Gastroesophageal sphincter (tissue), 4 donors: ENCODE data around the gene AP3S1. TPM values are rescaled to one million over a fixed set of nuclear protein-coding genes. Genes with fewer than 3 reads are reported as not detected.

Experiments
- ATAC-seq: fragments of 150-250 bp; one replicate; pipeline ENCODE4 v1.9.1; 2016; ENCODE audit warnings: mild to moderate bottlenecking, moderate library complexity
- H3K27ac ChIP-seq, 4 donors: fragments of 200-600 bp; sonication (generic) in 3 of 4; 1 replicate in 3 of 4; 2 replicates in 1 of 4; pipeline ENCODE4 v1.5.1; 2016 to 2019
- H3K27me3 ChIP-seq: fragments of 200-600 bp; sonication (generic); one replicate; pipeline ENCODE4 v1.5.1; 2019
- H3K36me3 ChIP-seq, 2 donors: fragments of 200-600 bp; sonication (generic); one replicate each; pipeline ENCODE4 v1.5.1; 2019; ENCODE audit warnings: control low read depth in 1 of 2
- H3K4me1 ChIP-seq, 3 donors: fragments of 200-600 bp; sonication (generic); 1 replicate in 2 of 3; 2 replicates in 1 of 3; pipeline ENCODE4 v1.5.1; 2016 to 2019; ENCODE audit warnings: control low read depth in 2 of 3
- H3K4me3 ChIP-seq, 2 donors: fragments of 200-600 bp; sonication (generic); one replicate each; pipeline ENCODE4 v1.5.1; 2019; ENCODE audit warnings: mild to moderate bottlenecking in 1 of 2, moderate library complexity in 1 of 2
- H3K9me3 ChIP-seq, 3 donors: fragments of 200-600 bp; sonication (generic); one replicate each; pipeline ENCODE4 v1.5.1; 2017 to 2019; ENCODE audit warnings: control low read depth in 2 of 3
- CTCF ChIP-seq, 4 experiments: fragments of 200-600 bp in 2 of 4; fragments of 450-650 bp in 2 of 4; sonication (generic) in 1 of 4; IDR thresholded peaks; one replicate each; pipeline ENCODE4 v1.5.1; 2017 to 2019; ENCODE audit warnings: antibody characterized with exemption in 4 of 4, mild to moderate bottlenecking in 2 of 4, moderate library complexity in 2 of 4
- EP300 ChIP-seq: sonication (generic); formaldehyde crosslinking; IDR thresholded peaks from one replicate; pipeline ENCODE4 v1.6.1; 2017; ENCODE audit warnings: antibody characterized with exemption, mild to moderate bottlenecking
- POLR2A ChIP-seq, 2 donors: fragments of 450-650 bp; IDR thresholded peaks; one replicate each; pipeline ENCODE4 v1.6.1; 2017; ENCODE audit warnings: antibody characterized with exemption in 2 of 2, mild to moderate bottlenecking in 2 of 2, moderate library complexity in 1 of 2
- POLR2AphosphoS5 ChIP-seq: sonication (generic); formaldehyde crosslinking; IDR thresholded peaks from one replicate; pipeline ENCODE4 v1.6.1; 2017; ENCODE audit warnings: antibody characterized with exemption
- WGBS, 2 donors: methylation state at CpG; one replicate each; pipeline ENCODE4 v1.1.5; 2018; ENCODE audit warnings: low coverage in 1 of 2; 5-methylcytosine and 5-hydroxymethylcytosine counted together
- total RNA-seq, 4 donors: library from RNA; depleted of rRNA; stranded (reverse); fragments of >200 nt; gene quantifications; one replicate each; pipeline ENCODE4 v1.1.0, GENCODE V29; 2016

Gene AP3S1
- total RNA-seq, 4 donors from 2014 or later, result 62.1 to 200 (median 99.5) TPM

DNA sequence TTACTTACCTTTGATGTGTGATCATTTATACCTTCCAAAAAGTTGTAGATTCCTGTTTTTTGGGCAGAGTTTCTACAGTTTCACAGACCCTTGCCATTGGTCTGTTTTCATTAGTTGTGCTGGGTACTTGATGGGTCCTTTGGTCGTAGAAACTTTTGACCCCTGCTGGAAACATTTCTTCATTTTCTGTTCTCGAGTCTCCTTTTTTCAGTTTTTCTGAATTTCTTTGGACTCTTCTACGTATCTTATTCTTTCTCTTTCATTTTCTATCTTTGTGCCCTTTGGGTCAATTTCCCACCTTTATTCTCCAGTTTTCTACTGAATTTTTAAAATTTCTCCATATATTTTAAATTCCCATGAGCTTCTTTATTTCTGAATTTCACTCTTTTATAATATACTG is 16.7 kb downstream of the AP3S1 start:
- ATAC-seq, result no peak
- Histone ChIP-seq H3K27me3 (no peaks in the 10 kb centered on the region), H3K4me1 (peaks cover 4 to 60% (median 13%) of the 10 kb centered on the region in 3 donors), H3K9me3 (peaks cover 0 to 2% (median 0%) of the 10 kb centered on the region in 3 donors), H3K27ac (no peak overlapping the region), H3K36me3 (no peaks in the 10 kb centered on the region), H3K4me3 (no peak overlapping the region)
- WGBS, 2 donors, result 63 to 93% methylated on average over 2 to 3 of the region's 3 CpGs
- TF ChIP-seq POLR2AphosphoS5 (no peak), POLR2A (IDR thresholded peaks at IDR 0.05) (no peak), EP300 (no peak), CTCF (IDR thresholded peaks at IDR 0.05) (no peak)

DNA sequence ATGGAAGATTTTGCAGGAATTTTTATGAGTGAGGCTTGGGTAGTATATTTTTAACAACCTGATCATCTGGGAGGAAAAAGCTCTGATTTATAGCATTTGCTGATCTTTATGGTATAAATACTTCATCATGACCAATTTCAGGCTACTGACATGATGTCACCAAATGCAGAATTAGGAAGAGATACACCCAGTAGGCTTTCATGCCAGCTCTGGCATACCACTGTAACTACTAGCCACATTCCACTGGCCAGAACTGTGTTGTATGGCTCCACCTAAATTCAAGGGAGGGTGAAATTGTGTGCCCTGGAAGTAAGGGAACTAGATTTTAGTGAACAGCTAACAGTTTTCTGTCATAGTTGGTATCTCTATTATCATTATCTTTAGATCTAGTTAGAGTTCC is 17.6 kb downstream of the AP3S1 start:
- no peak for ATAC-seq
- Histone ChIP-seq H3K4me3 (no peak overlapping the region), H3K27ac (no peak overlapping the region), H3K27me3 (no peaks in the 10 kb centered on the region), H3K36me3 (no peaks in the 10 kb centered on the region), H3K4me1 (peaks cover 4 to 54% (median 13%) of the 10 kb centered on the region in 3 donors), H3K9me3 (peaks cover 0 to 10% (median 0%) of the 10 kb centered on the region in 3 donors)
- TF ChIP-seq EP300 (no peak), POLR2A (IDR thresholded peaks at IDR 0.05) (no peak), POLR2AphosphoS5 (no peak), CTCF (IDR thresholded peaks at IDR 0.05) (no peak)

- TF ChIP-seq CTCF (IDR thresholded peaks at IDR 0.05) (no peak), EP300 (no peak), POLR2AphosphoS5 (no peak), POLR2A (IDR thresholded peaks at IDR 0.05) (no peak)
- Histone ChIP-seq H3K4me3 (no peak overlapping the region), H3K4me1 (peaks cover 0 to 11% (median 0%) of the 10 kb centered on the region in 3 donors), H3K27ac (no peak overlapping the region), H3K27me3 (no peaks in the 10 kb centered on the region), H3K9me3 (no peaks in the 10 kb centered on the region), H3K36me3 (peaks cover 0 to 28% of the 10 kb centered on the region in 2 donors)
- 82 to 83% methylated on average over 3 of the region's 3 CpGs for WGBS, 2 donors
- no peak for ATAC-seq
These were observed 27.6 kb downstream of the AP3S1 start for GRCh38 chr5:115869256-115869795.

DNA sequence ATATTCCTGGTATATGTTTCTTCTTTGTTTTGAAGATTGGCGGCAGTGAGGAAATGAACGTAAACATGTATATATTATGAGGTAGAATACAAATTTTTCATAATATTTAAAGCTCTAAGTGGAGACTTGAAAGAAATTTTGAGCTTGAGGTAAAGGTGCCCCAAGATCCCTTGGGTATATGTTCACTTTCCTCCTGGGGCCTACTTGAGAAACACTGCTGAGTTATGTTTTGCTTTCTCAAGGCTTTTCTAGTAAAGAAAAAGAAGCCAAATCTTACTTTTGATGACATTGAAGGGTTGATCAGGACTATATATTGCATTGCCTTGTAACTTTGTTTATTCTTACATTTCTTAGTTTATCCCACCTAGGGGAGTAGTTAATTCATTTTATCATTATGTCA is 30.7 kb downstream of the AP3S1 start:
- TF ChIP-seq POLR2A (IDR thresholded peaks at IDR 0.05) (no peak), EP300 (no peak), POLR2AphosphoS5 (no peak), CTCF (IDR thresholded peaks at IDR 0.05) (no peak)
- H3K9me3 ChIP-seq, result no peaks in the 10 kb centered on the region
- H3K4me1 ChIP-seq, result peaks cover 0 to 5% (median 0%) of the 10 kb centered on the region in 3 donors
- no peak overlapping the region for H3K4me3 ChIP-seq
- H3K36me3 ChIP-seq, result peaks cover 0 to 33% of the 10 kb centered on the region in 2 donors
- H3K27me3 ChIP-seq, result no peaks in the 10 kb centered on the region
- 84 to 91% methylated on average over 2 of the region's 2 CpGs for WGBS, 2 donors
- H3K27ac ChIP-seq, result no peak overlapping the region
- no peak for ATAC-seq

DNA sequence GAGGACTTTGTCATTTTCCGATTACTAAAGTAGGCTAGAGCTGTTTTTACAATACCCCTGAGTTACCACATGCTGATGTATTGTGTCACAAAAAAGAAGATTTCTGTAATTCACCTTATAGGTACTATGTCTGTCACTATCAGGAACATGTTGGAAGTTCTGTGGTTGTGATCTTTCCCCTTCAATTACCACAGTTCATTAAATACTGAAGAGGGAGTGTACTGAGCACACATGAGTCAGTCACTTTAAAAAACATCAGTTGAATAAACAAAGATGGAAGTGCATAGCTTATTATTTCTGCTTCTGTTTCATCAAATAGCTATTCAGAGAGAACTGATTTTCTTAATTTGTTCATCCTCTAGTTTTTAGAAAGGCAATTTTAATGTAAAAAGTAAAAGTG is 31.7 kb downstream of the AP3S1 start:
- H3K9me3 ChIP-seq, result no peaks in the 10 kb centered on the region
- no peak for TF ChIP-seq EP300
- H3K4me1 ChIP-seq, result peaks cover 0 to 5% (median 0%) of the 10 kb centered on the region in 3 donors
- WGBS, 2 donors, result 80 to 100% methylated on average over 1 of the region's 1 CpG
- H3K4me3 ChIP-seq, result no peak overlapping the region
- H3K36me3 ChIP-seq, result peaks cover 0 to 33% of the 10 kb centered on the region in 2 donors
- ATAC-seq, result no peak
- no peaks in the 10 kb centered on the region for H3K27me3 ChIP-seq
- H3K27ac ChIP-seq, result no peak overlapping the region
